ENCODE measurements around the gene RUFY3.
"Not testable (repeated sequence)": the region's sequence is repeated elsewhere in the genome, so short reads cannot be mapped to it uniquely, and the experiment has no call there.

The RUFY3 gene

DNA sequence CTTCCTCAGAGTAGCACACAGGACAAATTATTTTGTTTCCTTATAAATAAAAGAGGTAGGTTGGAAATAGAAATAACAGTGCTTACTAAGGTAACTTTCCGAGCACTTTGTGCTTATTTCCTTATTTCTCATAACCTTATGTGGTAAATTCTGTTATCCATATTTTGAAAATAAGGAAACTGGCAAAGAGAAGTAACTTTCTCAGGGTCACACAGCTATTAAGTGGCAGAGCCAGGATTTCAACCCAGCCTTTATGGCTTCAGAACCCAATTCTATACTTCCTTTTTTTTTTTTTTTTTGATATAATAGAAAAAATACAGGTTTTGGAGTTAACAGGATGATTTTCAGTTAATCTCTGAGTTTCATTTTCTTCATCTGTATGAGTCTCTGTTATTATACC is 30.1 kb upstream of the RUFY3 start:
- no peak overlapping the region for H3K9ac ChIP-seq (ENCODE audit: low read depth, low read length)
- peaks cover 3% of the 10 kb centered on the region for H3K4me1 ChIP-seq (ENCODE audit: control insufficient read depth, insufficient read depth, low read length)
- no peak overlapping the region for H3K4me3 ChIP-seq (ENCODE audit: low read depth, low read length)

DNA sequence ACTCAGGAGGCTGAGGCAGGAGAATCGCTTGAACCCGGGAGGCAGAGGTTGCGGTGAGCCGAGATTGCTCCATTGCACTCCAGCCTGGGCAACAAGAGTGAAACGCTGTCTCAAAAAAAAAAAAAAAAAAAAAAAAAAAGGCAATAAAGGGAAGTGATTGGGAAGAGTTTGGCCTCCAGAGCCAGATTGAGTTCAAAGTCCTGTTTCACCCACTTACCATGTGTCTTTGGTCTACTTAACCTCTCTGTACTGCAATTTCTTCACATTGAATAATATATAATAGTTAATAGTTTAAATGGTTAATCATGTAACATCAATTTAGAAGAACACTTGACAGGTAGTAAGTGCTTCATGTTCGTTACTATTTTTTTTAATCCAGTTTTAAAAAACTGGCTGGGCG is 27.1 kb upstream of the RUFY3 start:
- not testable (repeated sequence) for H3K9me3 ChIP-seq (ENCODE audit: control insufficient read depth, insufficient read depth, low read length); H3K9ac ChIP-seq (ENCODE audit: low read depth, low read length); H3K36me3 ChIP-seq (ENCODE audit: control insufficient read depth, insufficient read depth, low read length); H3K27me3 ChIP-seq (ENCODE audit: control insufficient read depth, insufficient read depth, low read length); H3K4me3 ChIP-seq (ENCODE audit: low read depth, low read length); H3K4me1 ChIP-seq (ENCODE audit: control insufficient read depth, insufficient read depth, low read length)

More for the DNA sequence above, 30.1 kb upstream of the RUFY3 start:
- H3K36me3 ChIP-seq (ENCODE audit: control insufficient read depth, insufficient read depth, low read length), result no peaks in the 10 kb centered on the region
- no peaks in the 10 kb centered on the region for H3K9me3 ChIP-seq (ENCODE audit: control insufficient read depth, insufficient read depth, low read length)
- no peaks in the 10 kb centered on the region for H3K27me3 ChIP-seq (ENCODE audit: control insufficient read depth, insufficient read depth, low read length)

DNA sequence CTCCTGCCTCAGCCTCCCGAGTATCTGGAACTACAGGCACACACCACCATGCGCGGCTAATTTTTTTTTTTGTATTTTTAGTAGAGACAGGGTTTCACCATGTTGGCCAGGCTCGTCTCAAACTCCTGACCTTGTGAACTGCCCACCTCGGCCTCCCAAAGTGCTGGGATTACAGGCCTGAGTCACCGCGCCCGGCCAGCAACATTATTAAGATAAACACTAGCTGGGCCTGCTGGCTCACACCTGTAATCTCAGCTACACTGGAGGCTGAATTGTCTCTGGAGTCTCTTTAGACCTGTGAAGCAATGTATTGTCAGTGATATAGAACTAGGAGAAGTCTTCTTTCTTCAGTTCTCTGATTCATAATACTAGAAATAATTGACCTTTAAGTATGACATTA is 23.3 kb upstream of the RUFY3 start:
- H3K36me3 ChIP-seq (ENCODE audit: control insufficient read depth, insufficient read depth, low read length); H3K4me1 ChIP-seq (ENCODE audit: control insufficient read depth, insufficient read depth, low read length); H3K4me3 ChIP-seq (ENCODE audit: low read depth, low read length); H3K9me3 ChIP-seq (ENCODE audit: control insufficient read depth, insufficient read depth, low read length); H3K27me3 ChIP-seq (ENCODE audit: control insufficient read depth, insufficient read depth, low read length); H3K9ac ChIP-seq (ENCODE audit: low read depth, low read length): not testable (repeated sequence)

DNA sequence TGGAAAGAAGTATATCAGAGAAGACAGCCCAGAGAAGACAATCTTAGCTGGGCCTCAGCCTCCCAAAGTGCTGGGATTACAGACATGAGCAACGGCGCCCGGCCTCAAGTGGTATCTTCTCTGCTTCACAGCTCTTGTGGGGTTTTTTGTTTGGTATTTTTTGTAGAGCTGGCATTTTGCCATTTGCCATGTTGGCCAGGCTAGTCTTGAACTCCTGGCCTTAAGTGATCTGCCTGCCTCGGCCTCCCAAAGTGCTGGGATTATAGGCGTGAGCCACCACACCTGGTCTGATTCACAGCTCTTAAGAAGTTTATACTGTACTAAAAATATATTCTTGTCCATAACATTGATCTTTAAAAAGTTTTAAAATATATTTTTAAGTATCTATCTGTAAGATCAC is 21.1 kb upstream of the RUFY3 start:
- H3K36me3 ChIP-seq (ENCODE audit: control insufficient read depth, insufficient read depth, low read length), result no peaks in the 10 kb centered on the region
- no peaks in the 10 kb centered on the region for H3K27me3 ChIP-seq (ENCODE audit: control insufficient read depth, insufficient read depth, low read length)
- no peaks in the 10 kb centered on the region for H3K9me3 ChIP-seq (ENCODE audit: control insufficient read depth, insufficient read depth, low read length)
- no peaks in the 10 kb centered on the region for H3K4me1 ChIP-seq (ENCODE audit: control insufficient read depth, insufficient read depth, low read length)
- H3K4me3 ChIP-seq (ENCODE audit: low read depth, low read length), result no peak overlapping the region
- H3K9ac ChIP-seq (ENCODE audit: low read depth, low read length), result no peak overlapping the region

DNA sequence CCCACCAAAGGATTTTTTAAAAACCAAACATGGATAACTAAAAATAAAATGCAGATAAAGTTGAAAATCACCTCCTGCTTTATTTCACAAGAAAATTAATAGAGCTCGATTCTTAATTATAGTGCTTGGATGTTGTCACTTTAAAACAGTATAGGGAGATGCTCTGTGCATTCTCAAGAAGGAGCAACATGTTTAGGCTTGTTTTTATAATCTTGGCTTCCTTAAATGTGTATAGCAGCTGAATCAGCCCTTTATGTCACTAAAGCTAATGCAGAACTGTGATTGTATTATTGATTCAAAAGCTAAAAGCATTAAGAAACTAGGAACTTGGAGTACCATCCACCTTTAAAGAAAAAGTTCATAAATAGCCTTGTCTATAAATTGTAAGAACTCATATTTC is 20.5 kb upstream of the RUFY3 start:
- Histone ChIP-seq H3K4me3 (ENCODE audit: low read depth, low read length) (no peak overlapping the region), H3K9ac (ENCODE audit: low read depth, low read length) (no peak overlapping the region), H3K27me3 (ENCODE audit: control insufficient read depth, insufficient read depth, low read length) (no peaks in the 10 kb centered on the region), H3K9me3 (ENCODE audit: control insufficient read depth, insufficient read depth, low read length) (no peaks in the 10 kb centered on the region), H3K4me1 (ENCODE audit: control insufficient read depth, insufficient read depth, low read length) (no peaks in the 10 kb centered on the region), H3K36me3 (ENCODE audit: control insufficient read depth, insufficient read depth, low read length) (no peaks in the 10 kb centered on the region)

DNA sequence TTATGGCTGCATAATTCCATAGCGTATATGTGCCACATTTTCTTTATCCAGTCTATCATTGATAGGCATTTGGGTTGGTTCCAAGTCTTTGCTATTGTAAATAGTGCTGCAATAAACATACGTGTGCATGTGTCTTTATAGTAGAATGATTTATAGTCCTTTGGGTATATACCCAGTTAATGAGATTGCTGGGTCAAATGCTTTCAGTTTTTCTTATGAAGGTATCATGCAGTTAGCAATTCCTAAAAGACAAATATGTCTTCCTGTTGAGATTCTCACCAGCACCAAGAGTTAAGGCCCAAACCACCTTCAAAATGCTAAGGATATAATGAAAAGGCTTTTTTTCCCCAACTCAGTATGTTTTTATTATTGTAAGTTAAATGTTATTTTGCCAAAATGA is 19.2 kb upstream of the RUFY3 start:
- H3K4me1 ChIP-seq (ENCODE audit: control insufficient read depth, insufficient read depth, low read length); H3K9ac ChIP-seq (ENCODE audit: low read depth, low read length); H3K27me3 ChIP-seq (ENCODE audit: control insufficient read depth, insufficient read depth, low read length); H3K4me3 ChIP-seq (ENCODE audit: low read depth, low read length); H3K9me3 ChIP-seq (ENCODE audit: control insufficient read depth, insufficient read depth, low read length); H3K36me3 ChIP-seq (ENCODE audit: control insufficient read depth, insufficient read depth, low read length): not testable (repeated sequence)

DNA sequence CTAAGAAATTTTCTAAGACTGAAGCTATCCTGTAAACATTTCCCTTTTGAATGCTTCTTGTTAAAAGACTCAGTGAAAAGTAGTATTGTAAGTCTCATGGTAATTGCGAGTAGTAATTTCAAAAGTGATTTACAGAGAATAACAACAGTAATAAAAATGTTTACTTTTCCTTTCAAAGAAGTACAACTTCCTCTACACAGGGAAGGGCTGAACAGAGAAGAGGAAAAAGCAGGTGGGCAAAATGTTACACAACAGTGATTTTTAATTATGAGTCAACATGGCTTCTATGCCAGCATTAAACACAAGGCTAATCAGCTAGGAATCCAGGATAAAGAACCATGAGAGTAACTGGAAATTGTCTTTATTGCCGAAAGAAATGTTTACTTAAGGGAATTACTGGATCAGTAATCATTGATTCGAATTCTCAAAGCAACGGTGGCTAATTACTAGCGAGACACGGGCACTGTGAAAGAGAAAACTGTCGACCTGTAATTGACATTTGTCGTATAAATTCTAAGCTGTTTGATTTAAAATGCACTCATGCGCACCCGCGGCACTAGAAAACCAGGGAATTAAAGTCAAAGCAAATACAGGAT is 18.0 kb upstream of the RUFY3 start:
- H3K4me1 ChIP-seq (ENCODE audit: control insufficient read depth, insufficient read depth, low read length), result peaks cover 3% of the 10 kb centered on the region
- H3K27me3 ChIP-seq (ENCODE audit: control insufficient read depth, insufficient read depth, low read length), result no peaks in the 10 kb centered on the region
- H3K9me3 ChIP-seq (ENCODE audit: control insufficient read depth, insufficient read depth, low read length), result no peaks in the 10 kb centered on the region
- no peaks in the 10 kb centered on the region for H3K36me3 ChIP-seq (ENCODE audit: control insufficient read depth, insufficient read depth, low read length)
- H3K4me3 ChIP-seq (ENCODE audit: low read depth, low read length), result peak overlapping the region; percentile 89
- peak overlapping the region; percentile 63 for H3K9ac ChIP-seq (ENCODE audit: low read depth, low read length)

DNA sequence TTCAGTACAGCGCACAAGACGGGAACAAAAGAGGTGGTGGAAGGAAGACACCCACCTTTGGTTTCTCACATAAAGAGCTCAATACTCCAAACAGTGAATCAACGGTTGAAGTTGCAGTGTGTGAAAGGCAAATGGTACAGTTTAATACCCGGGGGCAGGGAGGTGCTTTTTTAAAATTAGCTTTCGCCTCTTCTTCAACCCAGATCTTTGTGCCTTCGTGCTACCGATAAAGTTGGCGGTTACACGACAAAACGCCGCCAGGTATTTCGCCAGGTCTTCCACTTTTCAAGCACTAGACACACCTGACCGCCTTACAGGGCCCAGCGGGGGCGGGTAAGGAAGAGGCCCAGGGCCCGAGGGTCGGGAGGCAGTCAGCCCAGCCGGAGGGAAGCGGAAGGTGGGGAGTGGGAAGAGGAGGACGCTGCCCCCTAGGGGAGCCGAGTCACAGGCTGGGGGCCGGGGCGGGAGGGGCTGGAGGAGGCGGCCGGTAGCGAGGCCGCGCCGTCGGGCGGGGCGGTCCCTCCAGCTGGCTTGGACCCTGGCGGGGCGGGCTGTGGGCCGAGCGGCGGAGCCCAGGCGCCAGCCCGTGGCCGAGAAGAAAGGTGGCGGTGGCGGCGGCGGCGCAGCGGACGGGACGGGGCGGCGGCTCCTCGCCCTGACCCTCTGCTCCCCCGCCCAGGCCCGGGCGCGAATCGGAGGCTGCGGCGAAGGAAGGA is 17.4 kb upstream of the RUFY3 start:
- Histone ChIP-seq H3K27me3 (ENCODE audit: control insufficient read depth, insufficient read depth, low read length) (no peaks in the 10 kb centered on the region), H3K4me1 (ENCODE audit: control insufficient read depth, insufficient read depth, low read length) (peaks cover 3% of the 10 kb centered on the region), H3K36me3 (ENCODE audit: control insufficient read depth, insufficient read depth, low read length) (no peaks in the 10 kb centered on the region)

DNA sequence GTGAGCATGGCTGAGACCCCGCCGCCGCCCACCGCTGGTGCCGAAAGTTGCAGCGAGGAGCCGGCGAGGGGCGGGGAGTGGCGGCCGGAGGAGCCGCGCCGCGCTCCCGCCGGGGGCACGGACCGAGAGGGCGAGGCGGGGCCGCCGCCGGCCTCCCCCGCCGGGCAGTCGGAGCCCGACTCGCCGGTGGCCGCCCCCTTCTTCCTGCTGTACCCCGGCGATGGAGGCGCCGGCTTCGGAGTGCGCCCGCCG is 16.9 kb upstream of the RUFY3 start:
- H3K4me3 ChIP-seq (ENCODE audit: low read depth, low read length), result peak overlapping the region; percentile 89
- H3K36me3 ChIP-seq (ENCODE audit: control insufficient read depth, insufficient read depth, low read length), result no peaks in the 10 kb centered on the region
- no peak overlapping the region for H3K9ac ChIP-seq (ENCODE audit: low read depth, low read length)
- H3K9me3 ChIP-seq (ENCODE audit: control insufficient read depth, insufficient read depth, low read length), result no peaks in the 10 kb centered on the region
- H3K27me3 ChIP-seq (ENCODE audit: control insufficient read depth, insufficient read depth, low read length), result no peaks in the 10 kb centered on the region
- peaks cover 3% of the 10 kb centered on the region for H3K4me1 ChIP-seq (ENCODE audit: control insufficient read depth, insufficient read depth, low read length)

More for the DNA sequence above, 17.4 kb upstream of the RUFY3 start:
- H3K9me3 ChIP-seq (ENCODE audit: control insufficient read depth, insufficient read depth, low read length), result no peaks in the 10 kb centered on the region
- H3K4me3 ChIP-seq (ENCODE audit: low read depth, low read length), result peak overlapping the region; percentile 89
- H3K9ac ChIP-seq (ENCODE audit: low read depth, low read length), result peak overlapping the region; percentile 63

DNA sequence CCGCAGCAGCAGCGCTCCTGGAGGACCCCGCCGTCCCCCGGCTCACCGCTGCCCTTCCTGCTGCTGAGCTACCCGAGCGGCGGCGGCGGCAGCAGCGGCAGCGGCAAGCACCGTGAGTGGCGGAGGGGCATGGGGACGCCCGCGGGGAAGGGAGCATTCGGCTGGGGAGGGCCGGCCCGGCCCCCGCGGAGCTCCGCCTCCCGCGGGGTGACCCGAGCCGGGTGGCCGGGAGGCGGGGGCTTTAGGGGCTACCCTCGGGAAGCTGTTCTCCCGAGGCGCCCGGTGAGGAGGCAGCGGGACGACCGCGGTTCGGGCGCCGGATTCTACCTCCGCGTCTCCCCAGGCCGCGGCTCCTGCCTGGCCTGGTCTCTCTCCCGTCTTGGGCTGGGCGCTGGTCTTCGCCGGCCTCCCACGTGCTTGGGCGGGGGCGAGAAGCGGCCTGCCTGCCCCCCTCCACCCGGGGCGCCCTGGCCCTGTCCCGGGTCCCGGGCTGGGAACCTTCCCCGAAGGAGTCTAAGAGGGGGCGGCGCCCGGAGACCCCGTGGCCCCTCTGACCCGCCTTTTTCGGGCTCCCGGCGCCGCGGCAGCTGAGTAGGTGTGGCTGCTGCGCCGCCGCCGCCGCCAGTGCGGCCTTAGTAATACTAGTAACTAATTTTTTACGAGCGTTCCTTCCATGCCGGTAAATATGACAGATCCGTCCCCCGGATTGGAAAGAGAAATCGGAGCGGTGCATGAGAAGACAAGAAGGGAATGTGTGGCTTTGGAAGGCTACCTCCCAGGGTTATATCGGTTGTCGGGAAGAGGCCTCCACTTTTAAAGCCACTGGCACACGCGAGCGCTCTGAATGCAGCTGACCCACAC is 16.4 kb upstream of the RUFY3 start:
- Histone ChIP-seq H3K9me3 (ENCODE audit: control insufficient read depth, insufficient read depth, low read length) (no peaks in the 10 kb centered on the region), H3K27me3 (ENCODE audit: control insufficient read depth, insufficient read depth, low read length) (no peaks in the 10 kb centered on the region), H3K4me3 (ENCODE audit: low read depth, low read length) (peak overlapping the region; percentile 89), H3K4me1 (ENCODE audit: control insufficient read depth, insufficient read depth, low read length) (peaks cover 3% of the 10 kb centered on the region), H3K36me3 (ENCODE audit: control insufficient read depth, insufficient read depth, low read length) (no peaks in the 10 kb centered on the region), H3K9ac (ENCODE audit: low read depth, low read length) (no peak overlapping the region)

DNA sequence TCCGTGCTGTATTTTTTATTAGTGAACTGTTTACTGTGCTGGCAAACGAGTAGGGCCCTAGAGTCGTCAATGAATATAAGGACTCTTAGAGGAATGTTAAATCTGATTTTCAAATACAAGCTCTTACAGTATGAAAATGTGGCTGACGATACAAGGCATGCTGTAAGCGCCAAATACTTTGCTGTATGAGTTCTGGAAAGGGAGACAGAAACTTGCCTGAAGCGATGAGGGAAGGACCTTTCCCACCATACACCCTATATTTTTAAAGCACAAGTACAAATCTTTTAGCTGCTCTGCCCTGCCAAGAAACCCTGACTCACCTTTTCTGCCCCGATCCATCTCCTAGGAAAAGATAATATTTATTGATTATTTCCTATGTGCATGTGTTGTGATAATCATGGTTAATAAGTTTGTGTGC is 15.7 kb upstream of the RUFY3 start:
- H3K9me3 ChIP-seq (ENCODE audit: control insufficient read depth, insufficient read depth, low read length), result no peaks in the 10 kb centered on the region
- H3K36me3 ChIP-seq (ENCODE audit: control insufficient read depth, insufficient read depth, low read length), result no peaks in the 10 kb centered on the region
- H3K9ac ChIP-seq (ENCODE audit: low read depth, low read length), result no peak overlapping the region
- H3K4me3 ChIP-seq (ENCODE audit: low read depth, low read length), result peak overlapping the region; percentile 89
- peaks cover 3% of the 10 kb centered on the region for H3K4me1 ChIP-seq (ENCODE audit: control insufficient read depth, insufficient read depth, low read length)
- H3K27me3 ChIP-seq (ENCODE audit: control insufficient read depth, insufficient read depth, low read length), result no peaks in the 10 kb centered on the region

DNA sequence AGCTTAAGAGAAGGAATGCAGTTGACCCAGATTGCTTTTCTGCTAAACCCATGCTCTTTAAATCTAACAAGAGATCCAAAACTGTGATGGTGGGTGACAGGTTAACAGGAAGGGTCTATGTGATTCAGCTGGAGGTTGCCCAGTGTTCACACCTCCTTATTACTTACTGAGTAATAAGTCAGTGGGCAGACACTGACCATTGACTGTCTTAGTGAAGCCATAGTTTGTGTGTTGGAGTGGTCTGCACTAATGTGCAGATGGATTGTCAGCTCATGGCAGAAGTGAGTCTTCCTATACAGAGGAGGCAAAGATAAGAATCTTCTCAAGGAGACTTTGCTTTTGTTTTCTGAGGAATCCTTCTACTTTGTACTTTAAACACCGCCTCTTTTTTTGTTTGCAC is 15.2 kb upstream of the RUFY3 start:
- no peaks in the 10 kb centered on the region for H3K36me3 ChIP-seq (ENCODE audit: control insufficient read depth, insufficient read depth, low read length)
- H3K9ac ChIP-seq (ENCODE audit: low read depth, low read length), result no peak overlapping the region
- H3K4me1 ChIP-seq (ENCODE audit: control insufficient read depth, insufficient read depth, low read length), result peaks cover 3% of the 10 kb centered on the region
- no peaks in the 10 kb centered on the region for H3K27me3 ChIP-seq (ENCODE audit: control insufficient read depth, insufficient read depth, low read length)
- H3K9me3 ChIP-seq (ENCODE audit: control insufficient read depth, insufficient read depth, low read length), result no peaks in the 10 kb centered on the region
- H3K4me3 ChIP-seq (ENCODE audit: low read depth, low read length), result peak overlapping the region; percentile 89

Measured in iPS-15b (cell line).